Neutrophil (primary cell): ENCODE data around the gene ENPP7.

ENCODE experiments used
- H3K27ac ChIP-seq: fragments of 200-600 bp; sonication (generic); 2 replicates; pipeline ENCODE4 v1.5.1; 2016; ENCODE audit warnings: mild to moderate bottlenecking, moderate library complexity
- H3K27me3 ChIP-seq: fragments of 200-600 bp; sonication (generic); 2 replicates; pipeline ENCODE4 v1.6.0; 2016; ENCODE audit warnings: mild to moderate bottlenecking
- H3K36me3 ChIP-seq: fragments of 200-600 bp; sonication (generic); 2 replicates; pipeline ENCODE4 v1.5.1; 2017
- H3K4me1 ChIP-seq, 2 experiments: fragments of 200-600 bp in 1 of 2; sonication (generic) in 1 of 2; 1 replicate in 1 of 2; 2 replicates in 1 of 2; pipeline versions ENCODE4 v1.5.1 to v1.6.1; 2013 to 2016; ENCODE audit warnings: low read depth in 1 of 2, low read length in 1 of 2, mild to moderate bottlenecking in 1 of 2, moderate library complexity in 1 of 2; ENCODE audit not compliant: control insufficient read depth in 1 of 2, insufficient read depth in 1 of 2
- H3K4me3 ChIP-seq, 2 experiments: fragments of 200-600 bp in 1 of 2; sonication (generic) in 1 of 2; 1 replicate in 1 of 2; 2 replicates in 1 of 2; pipeline ENCODE4 v1.5.1; 2013 to 2016; ENCODE audit warnings: low read depth in 1 of 2, low read length in 1 of 2, mild to moderate bottlenecking in 1 of 2, moderate library complexity in 1 of 2
- H3K9me3 ChIP-seq: fragments of 200-600 bp; sonication (generic); 2 replicates; pipeline ENCODE4 v1.5.1; 2016
- CTCF ChIP-seq: fragments of 200-600 bp; sonication (generic); IDR thresholded peaks from 2 replicates; pipeline ENCODE4 v1.5.1; 2016; ENCODE audit warnings: antibody characterized with exemption

Gene ENPP7

GRCh38 chr17:79730437-79730768 is 340 bp upstream of the ENPP7 start:
- H3K4me3 ChIP-seq, result no peak overlapping the region
- H3K27me3 ChIP-seq, result no peaks in the 10 kb centered on the region
- peaks cover 2 to 13% of the 10 kb centered on the region in 2 experiments for H3K4me1 ChIP-seq
- H3K36me3 ChIP-seq, result no peaks in the 10 kb centered on the region
- H3K9me3 ChIP-seq, result no peaks in the 10 kb centered on the region
- H3K27ac ChIP-seq, result no peak overlapping the region
- no peak for TF ChIP-seq CTCF

GRCh38 chr17:79732254-79732653 is 1.5 kb downstream of the ENPP7 start:
- Histone ChIP-seq H3K27me3 (no peaks in the 10 kb centered on the region), H3K4me1 (peaks cover 2 to 13% of the 10 kb centered on the region in 2 experiments), H3K36me3 (no peaks in the 10 kb centered on the region), H3K27ac (no peak overlapping the region), H3K9me3 (no peaks in the 10 kb centered on the region), H3K4me3 (no peak overlapping the region)
- no peak for TF ChIP-seq CTCF

- H3K4me1 ChIP-seq, result peaks cover 2 to 13% of the 10 kb centered on the region in 2 experiments
- H3K36me3 ChIP-seq, result no peaks in the 10 kb centered on the region
- TF ChIP-seq CTCF, result no peak
- H3K27me3 ChIP-seq, result peaks cover 4% of the 10 kb centered on the region
- H3K27ac ChIP-seq, result no peak overlapping the region
- no peak overlapping the region for H3K4me3 ChIP-seq
- H3K9me3 ChIP-seq, result no peaks in the 10 kb centered on the region
Observed at GRCh38 chr17:79732804-79733691, 2.3 kb downstream of the ENPP7 start.

- Histone ChIP-seq H3K4me3 (no peak overlapping the region), H3K27me3 (peaks cover 6% of the 10 kb centered on the region), H3K27ac (no peak overlapping the region), H3K36me3 (no peaks in the 10 kb centered on the region), H3K4me1 (peaks cover 0 to 8% of the 10 kb centered on the region in 2 experiments), H3K9me3 (no peaks in the 10 kb centered on the region)
- TF ChIP-seq CTCF, result no peak
Observed at GRCh38 chr17:79733692-79734070, 2.9 kb downstream of the ENPP7 start.

- Histone ChIP-seq H3K27me3 (peaks cover 20% of the 10 kb centered on the region), H3K4me1 (peaks cover 0 to 8% of the 10 kb centered on the region in 2 experiments), H3K36me3 (no peaks in the 10 kb centered on the region), H3K27ac (no peak overlapping the region), H3K4me3 (no peak overlapping the region), H3K9me3 (no peaks in the 10 kb centered on the region)
- TF ChIP-seq CTCF, result no peak
Observed at GRCh38 chr17:79735096-79735495, 4.4 kb downstream of the ENPP7 start.
